ENCODE results near the gene ZWINT.

Gene ZWINT

GRCh38 chr10:56360583-56360966, 484 bp downstream of the ZWINT start:
- POLR2A ChIA-PET, result interaction anchor here (2.4 kb wide), 1 partner anchor 10 kb away, joined by 28 read pairs; no protein-coding TSS in a partner anchor
- peak overlapping the region; percentile 98 for H3K4me3 ChIP-seq (ENCODE audit: low read depth, low read length)
- no peaks in the 10 kb centered on the region for H3K9me3 ChIP-seq (ENCODE audit: control insufficient read depth, insufficient read depth, low read depth, low read length)
- TF ChIP-seq TRIM28 (IDR thresholded peaks at IDR 0.05; ENCODE audit: borderline replicate concordance, low read length), result no peak
- no peak for TF ChIP-seq ZNF843 (tag by site-specific recombination; IDR thresholded peaks at IDR 0.05)
- CTCF ChIA-PET, result interaction anchor here (1.1 kb wide), 1 partner anchor 41 kb away, joined by 4 read pairs; no protein-coding TSS in a partner anchor
- peak overlapping the region; percentile 61; the same call in 1 of the 2 replicates for H3K27ac ChIP-seq (ENCODE audit: extremely low read depth, low read depth, low read length)
- peaks cover 24 to 35% of the 10 kb centered on the region in 2 experiments; a peak in 2 of 3 replicates for H3K36me3 ChIP-seq (ENCODE audit: control insufficient read depth in 2 of 2, insufficient read depth in 1 of 2, low read length in 2 of 2)
- H3K4me1 ChIP-seq (ENCODE audit: control insufficient read depth, insufficient read depth, low read length), result no peaks in the 10 kb centered on the region; the same call in 1 of the 2 replicates

- no peak for TF ChIP-seq PBX3 (CRISPR knock-in tag; IDR thresholded peaks at IDR 0.05)
- no peak for TF ChIP-seq ZNF624 (tag by site-specific recombination; IDR thresholded peaks at IDR 0.05)
- no peak for TF ChIP-seq ZNF292 (tag by site-specific recombination; IDR thresholded peaks at IDR 0.05; ENCODE audit: borderline replicate concordance, low read depth)
- no peak for TF ChIP-seq ZNF548 (tag by site-specific recombination; IDR thresholded peaks at IDR 0.05)
- H3K36me3 ChIP-seq (ENCODE audit: control insufficient read depth in 2 of 2, insufficient read depth in 1 of 2, low read length in 2 of 2), result peaks cover 31 to 35% of the 10 kb centered on the region in 2 experiments; a peak in 2 of 3 replicates
- peak overlapping the region; percentile 98 for H3K4me3 ChIP-seq (ENCODE audit: low read depth, low read length)
- H3K9me3 ChIP-seq (ENCODE audit: control insufficient read depth, insufficient read depth, low read depth, low read length), result no peaks in the 10 kb centered on the region
- H3K4me1 ChIP-seq (ENCODE audit: control insufficient read depth, insufficient read depth, low read length), result no peaks in the 10 kb centered on the region; the same call in 1 of the 2 replicates
- ChIA-PET POLR2A (interaction anchor here (2.4 kb wide), 1 partner anchor 9 kb away, joined by 28 read pairs; no protein-coding TSS in a partner anchor), CTCF (interaction anchor here (1.1 kb wide), 1 partner anchor 40 kb away, joined by 4 read pairs; no protein-coding TSS in a partner anchor)
- H3K27ac ChIP-seq (ENCODE audit: extremely low read depth, low read depth, low read length), result no peak overlapping the region
These were observed 1.2 kb downstream of the ZWINT start for GRCh38 chr10:56359837-56360236.

- TF ChIP-seq ATF2 (tag by site-specific recombination; IDR thresholded peaks at IDR 0.05; ENCODE audit: low read depth) (peak; percentile 86), ZNF112 (tag by site-specific recombination; IDR thresholded peaks at IDR 0.05) (no peak), REPIN1 (tag by site-specific recombination; IDR thresholded peaks at IDR 0.05; ENCODE audit: low read depth) (no peak)
- POLR2A ChIA-PET, result no interaction called here
- H3K36me3 ChIP-seq (ENCODE audit: control insufficient read depth in 2 of 2, insufficient read depth in 1 of 2, low read length in 2 of 2), result peaks cover 38 to 44% of the 10 kb centered on the region in 2 experiments; a peak in 2 of 3 replicates
These were observed 4.0 kb downstream of the ZWINT start for GRCh38 chr10:56357018-56357417.

GRCh38 chr10:56351909-56352630, 9.0 kb downstream of the ZWINT start:
- Histone ChIP-seq H3K4me3 (ENCODE audit: low read depth, low read length) (no peak overlapping the region), H3K27ac (ENCODE audit: extremely low read depth, low read depth, low read length) (no peak overlapping the region), H3K9me3 (ENCODE audit: control insufficient read depth, insufficient read depth, low read depth, low read length) (no peaks in the 10 kb centered on the region), H3K4me1 (ENCODE audit: control insufficient read depth, insufficient read depth, low read length) (no peaks in the 10 kb centered on the region), H3K36me3 (ENCODE audit: control insufficient read depth in 2 of 2, insufficient read depth in 1 of 2, low read length in 2 of 2) (peaks cover 7 to 31% of the 10 kb centered on the region in 2 experiments; a peak in 2 of 3 replicates)
- CTCF ChIA-PET, result no interaction called here
- POLR2A ChIA-PET, result interaction anchor here (4.5 kb wide), 1 partner anchor 9 kb away, joined by 28 read pairs; the partner anchor contains the start of gene ZWINT
- TF ChIP-seq ZNF366 (tag by site-specific recombination; conservative IDR thresholded peaks at IDR 0.05) (no peak), HIC1 (tag by site-specific recombination; IDR thresholded peaks at IDR 0.05) (no peak), HOXD13 (CRISPR knock-in tag; IDR thresholded peaks at IDR 0.05; ENCODE audit: borderline replicate concordance) (no peak), ZNF510 (tag by site-specific recombination; IDR thresholded peaks at IDR 0.05; ENCODE audit: insufficient replicate concordance) (no peak), ZNF530 (tag by site-specific recombination; IDR thresholded peaks at IDR 0.05; ENCODE audit: low read depth) (no peak), ZNF24 (tag by site-specific recombination; IDR thresholded peaks at IDR 0.05) (no peak), ZNF335 (tag by site-specific recombination; conservative IDR thresholded peaks at IDR 0.05) (no peak), ZNF423 (tag by site-specific recombination; IDR thresholded peaks at IDR 0.05) (no peak), ZNF404 (tag by site-specific recombination; IDR thresholded peaks at IDR 0.05) (no peak), ZNF175 (tag by site-specific recombination; IDR thresholded peaks at IDR 0.05) (no peak), GLI2 (tag by site-specific recombination; IDR thresholded peaks at IDR 0.05; ENCODE audit: borderline replicate concordance, low read depth) (no peak), ZNF549 (tag by site-specific recombination; IDR thresholded peaks at IDR 0.05) (no peak), ZNF354C (tag by site-specific recombination; IDR thresholded peaks at IDR 0.05; ENCODE audit: borderline replicate concordance, low read depth) (no peak), ZNF670 (tag by site-specific recombination; IDR thresholded peaks at IDR 0.05; ENCODE audit: low read depth) (no peak)

More at GRCh38 chr10:56357018-56357417, 4.0 kb downstream of the ZWINT start:
- H3K27ac ChIP-seq (ENCODE audit: extremely low read depth, low read depth, low read length), result no peak overlapping the region
- H3K4me3 ChIP-seq (ENCODE audit: low read depth, low read length), result no peak overlapping the region
- CTCF ChIA-PET, result no interaction called here
- no peaks in the 10 kb centered on the region for H3K9me3 ChIP-seq (ENCODE audit: control insufficient read depth, insufficient read depth, low read depth, low read length)
- H3K4me1 ChIP-seq (ENCODE audit: control insufficient read depth, insufficient read depth, low read length), result no peaks in the 10 kb centered on the region; the same call in 1 of the 2 replicates
